GM23338 (cell line): Measurements from ENCODE around the gene KIF25. TPM values are rescaled to one million over a fixed set of nuclear protein-coding genes. Genes with fewer than 3 reads are reported as not detected.

ENCODE experiments used
- ATAC-seq: fragments of 200-7000 bp; cut with Tn5 transposase; 3 replicates; pipeline ENCODE4 v1.9.1; 2020
- DNase-seq: peaks from one replicate; pipeline ENCODE4 v3.0.0-alpha.2; 2015; ENCODE audit warnings: low spot score
- H2AFZ ChIP-seq: fragments of 200-600 bp; sonication (generic); 2 replicates; pipeline ENCODE4 v1.8.0; 2016; ENCODE audit warnings: antibody characterized with exemption, mild to moderate bottlenecking, moderate library complexity
- H3F3A ChIP-seq: fragments of 200-600 bp; sonication (generic); replicated peaks from 2 replicates; pipeline ENCODE4 v1.8.0; 2017; ENCODE audit warnings: antibody characterized with exemption, mixed run types, low read depth
- H3K27ac ChIP-seq: fragments of 200-600 bp; sonication (generic); 2 replicates; pipeline ENCODE4 v1.6.1; 2016; ENCODE audit warnings: low read depth
- H3K27me3 ChIP-seq: fragments of 200-600 bp; sonication (generic); 2 replicates; pipeline ENCODE4 v1.8.0; 2016; ENCODE audit warnings: mild to moderate bottlenecking, mixed run types, moderate library complexity; ENCODE audit not compliant: insufficient read depth
- H3K36me3 ChIP-seq: fragments of 200-600 bp; sonication (generic); 2 replicates; pipeline ENCODE4 v1.8.0; 2016; ENCODE audit warnings: mild to moderate bottlenecking; ENCODE audit not compliant: insufficient read depth
- H3K4me1 ChIP-seq: fragments of 200-600 bp; sonication (generic); 2 replicates; pipeline ENCODE4 v1.8.0; 2016; ENCODE audit warnings: mild to moderate bottlenecking, moderate library complexity; ENCODE audit not compliant: insufficient read depth
- H3K4me2 ChIP-seq: fragments of 200-600 bp; sonication (generic); 2 replicates; pipeline ENCODE4 v1.7.1; 2017; ENCODE audit warnings: mixed run types
- H3K4me3 ChIP-seq: fragments of 200-600 bp; sonication (generic); 2 replicates; pipeline ENCODE4 v1.6.1; 2016; ENCODE audit warnings: mixed run types
- H3K79me2 ChIP-seq: fragments of 200-600 bp; sonication (generic); replicated peaks from 2 replicates; pipeline ENCODE4 v1.8.0; 2017; ENCODE audit warnings: mild to moderate bottlenecking; ENCODE audit not compliant: insufficient read depth
- H3K9me2 ChIP-seq: fragments of 200-600 bp; sonication (generic); 2 replicates; pipeline ENCODE4 v1.8.0; 2017; ENCODE audit not compliant: insufficient read depth
- H4K20me1 ChIP-seq: fragments of 200-600 bp; sonication (generic); replicated peaks from 2 replicates; pipeline ENCODE4 v1.8.0; 2017; ENCODE audit warnings: mild to moderate bottlenecking; ENCODE audit not compliant: insufficient read depth
- H3K27ac Mint-ChIP-seq: 2 replicates; pipeline ENCODE4 v1.8.0; 2020; ENCODE audit warnings: inconsistent platforms, mild to moderate bottlenecking, moderate library complexity, mixed read lengths
- H3K27me3 Mint-ChIP-seq: 3 replicates; pipeline ENCODE4 v1.8.0; 2022; ENCODE audit warnings: low read depth, mild to moderate bottlenecking, moderate library complexity, mixed read lengths, inconsistent platforms; ENCODE audit not compliant: insufficient read depth, poor library complexity
- H3K36me3 Mint-ChIP-seq: 3 replicates; pipeline ENCODE4 v1.8.0; 2021; ENCODE audit warnings: low read depth, mild to moderate bottlenecking, inconsistent platforms, moderate library complexity, mixed read lengths
- H3K4me1 Mint-ChIP-seq: 3 replicates; pipeline ENCODE4 v1.8.0; 2020; ENCODE audit warnings: mild to moderate bottlenecking, inconsistent platforms, mixed read lengths
- H3K4me3 Mint-ChIP-seq: 3 replicates; pipeline ENCODE4 v1.8.0; 2021; ENCODE audit warnings: moderate library complexity, mild to moderate bottlenecking, inconsistent platforms, mixed read lengths
- H3K9me3 Mint-ChIP-seq: 3 replicates; pipeline ENCODE4 v1.8.0; 2020; ENCODE audit warnings: moderate library complexity, mild to moderate bottlenecking, inconsistent platforms, mixed read lengths
- CREB1 ChIP-seq: fragments of 250-450 bp; sonication (Bioruptor Pico); IDR thresholded peaks from 2 replicates; pipeline ENCODE4 v1.5.0; 2020; ENCODE audit warnings: low read depth, mild to moderate bottlenecking, moderate library complexity
- EZH2 ChIP-seq: fragments of 200-600 bp; sonication (generic); IDR thresholded peaks from one replicate; pipeline ENCODE4 v1.8.0; 2017; ENCODE audit warnings: antibody characterized with exemption, mild to moderate bottlenecking, low read depth; ENCODE audit not compliant: unreplicated experiment
- EZH2phosphoT487 ChIP-seq: fragments of 200-600 bp; sonication (generic); IDR thresholded peaks from one replicate; pipeline ENCODE4 v1.8.1; 2018; ENCODE audit warnings: antibody characterized with exemption; ENCODE audit not compliant: unreplicated experiment
- JUNB ChIP-seq: IDR thresholded peaks from one replicate; pipeline ENCODE4 v1.6.1; 2016; ENCODE audit warnings: antibody characterized with exemption; ENCODE audit not compliant: unreplicated experiment
- NANOG ChIP-seq: IDR thresholded peaks from 2 replicates; pipeline ENCODE4 v1.6.1; 2016; ENCODE audit warnings: antibody characterized with exemption, borderline replicate concordance
- POLR2AphosphoS5 ChIP-seq: IDR thresholded peaks from 2 replicates; pipeline ENCODE4 v1.6.1; 2016; ENCODE audit warnings: antibody characterized with exemption, low read depth
- STAT1 ChIP-seq: IDR thresholded peaks from one replicate; pipeline ENCODE4 v1.6.1; 2016; ENCODE audit warnings: antibody characterized with exemption; ENCODE audit not compliant: unreplicated experiment
- ZNF114 ChIP-seq: fragments of 250-450 bp; sonication (Bioruptor Pico); IDR thresholded peaks from 2 replicates; pipeline ENCODE4 v1.5.0; 2020; ENCODE audit warnings: mild to moderate bottlenecking, moderate library complexity
- ZNF331 ChIP-seq: fragments of 250-450 bp; sonication (Bioruptor Pico); IDR thresholded peaks from 2 replicates; pipeline ENCODE4 v1.5.0; 2020; ENCODE audit warnings: low read depth, mild to moderate bottlenecking, moderate library complexity
- polyA plus RNA-seq: library from polyadenylated mRNA; unstranded; fragments of >200 nt; fragmentation: Nextera tagmentation; extraction: Ambion mirVana; gene quantifications from 2 replicates; pipeline ENCODE4 v1.2.1, GENCODE V29; 2016
- total RNA-seq: library from RNA; depleted of rRNA; stranded (reverse); fragments of >200 nt; shearing (Covaris generic); gene quantifications from 2 replicates; pipeline ENCODE4 v1.2.3, GENCODE V29; 2014
- TF ChIP-seq, protein P1 (sequence below): fragments of 250-450 bp; sonication (Bioruptor Pico); IDR thresholded peaks from 2 replicates; pipeline ENCODE4 v1.5.0; 2020; ENCODE audit warnings: mild to moderate bottlenecking, moderate library complexity
- TF ChIP-seq, protein P2 (sequence below), 2 experiments: fragments of 200-600 bp in 1 of 2; sonication (generic) in 1 of 2; conservative IDR thresholded peaks; 2 replicates each; pipeline versions ENCODE4 v1.5.1 to v1.6.1; 2016 to 2017; ENCODE audit warnings: antibody characterized with exemption in 2 of 2, low read depth in 2 of 2, mild to moderate bottlenecking in 2 of 2, moderate library complexity in 1 of 2
- TF ChIP-seq, protein P3 (sequence below): IDR thresholded peaks from 2 replicates; pipeline ENCODE4 v1.6.1; 2016; ENCODE audit warnings: antibody characterized with exemption
- TF ChIP-seq, protein P4 (sequence below): IDR thresholded peaks from one replicate; pipeline ENCODE4 v1.6.1; 2018; ENCODE audit warnings: antibody characterized with exemption; ENCODE audit not compliant: unreplicated experiment

The KIF25 gene
- total and polyA plus RNA-seq, 2 experiments from 2014 or later = 0.69 to 0.76 TPM

DNA sequence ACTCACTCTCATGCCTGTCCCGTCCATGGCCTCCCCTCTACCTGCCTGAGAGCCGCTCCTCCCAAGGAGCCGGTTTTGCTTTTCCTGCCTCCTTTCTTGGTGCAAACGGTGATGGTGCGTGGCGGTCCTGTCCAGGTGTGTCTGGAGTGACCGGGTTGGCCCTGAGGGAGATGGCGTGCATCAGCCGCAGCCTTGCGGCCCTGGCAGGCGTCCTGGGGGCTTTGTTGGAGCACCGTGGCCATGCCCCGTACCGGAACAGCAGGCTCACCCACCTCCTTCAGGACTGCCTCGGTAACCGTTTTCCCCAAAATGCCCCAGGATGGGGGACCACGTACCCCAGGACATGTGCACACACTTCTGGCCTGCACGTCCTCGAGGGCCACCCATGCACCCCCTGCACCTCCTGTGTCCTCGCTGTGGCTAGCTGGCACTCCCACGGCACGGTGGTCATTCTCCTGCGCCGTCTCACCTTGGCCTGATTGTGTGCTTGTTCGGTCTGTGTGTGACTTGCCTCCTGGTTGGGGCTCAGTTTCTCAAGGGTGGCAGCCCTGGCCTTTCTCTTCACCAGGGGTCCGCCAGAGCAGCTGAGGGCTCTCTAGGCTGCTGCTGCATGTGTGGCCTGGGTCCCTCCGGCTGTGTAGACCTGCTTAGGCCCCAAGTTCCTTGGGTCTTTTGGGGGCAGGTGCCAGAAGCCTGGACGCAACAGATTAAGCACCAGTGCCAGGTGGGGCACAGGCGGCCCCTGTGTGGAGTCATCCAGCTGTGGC, 45.1 kb downstream of the KIF25 start:
- peaks cover 32% of the 10 kb centered on the region for H3K36me3 Mint-ChIP-seq
- H3K27ac Mint-ChIP-seq = no peak overlapping the region
- no peak overlapping the region for H3K4me2 ChIP-seq
- no peaks in the 10 kb centered on the region for H3F3A ChIP-seq
- no peaks in the 10 kb centered on the region for H3K27me3 ChIP-seq
- no peaks in the 10 kb centered on the region for H3K4me1 Mint-ChIP-seq
- no peak overlapping the region for H2AFZ ChIP-seq
- H3K4me3 ChIP-seq = no peak overlapping the region
- no peak for TF ChIP-seq NANOG
- TF ChIP-seq, protein P1, sequence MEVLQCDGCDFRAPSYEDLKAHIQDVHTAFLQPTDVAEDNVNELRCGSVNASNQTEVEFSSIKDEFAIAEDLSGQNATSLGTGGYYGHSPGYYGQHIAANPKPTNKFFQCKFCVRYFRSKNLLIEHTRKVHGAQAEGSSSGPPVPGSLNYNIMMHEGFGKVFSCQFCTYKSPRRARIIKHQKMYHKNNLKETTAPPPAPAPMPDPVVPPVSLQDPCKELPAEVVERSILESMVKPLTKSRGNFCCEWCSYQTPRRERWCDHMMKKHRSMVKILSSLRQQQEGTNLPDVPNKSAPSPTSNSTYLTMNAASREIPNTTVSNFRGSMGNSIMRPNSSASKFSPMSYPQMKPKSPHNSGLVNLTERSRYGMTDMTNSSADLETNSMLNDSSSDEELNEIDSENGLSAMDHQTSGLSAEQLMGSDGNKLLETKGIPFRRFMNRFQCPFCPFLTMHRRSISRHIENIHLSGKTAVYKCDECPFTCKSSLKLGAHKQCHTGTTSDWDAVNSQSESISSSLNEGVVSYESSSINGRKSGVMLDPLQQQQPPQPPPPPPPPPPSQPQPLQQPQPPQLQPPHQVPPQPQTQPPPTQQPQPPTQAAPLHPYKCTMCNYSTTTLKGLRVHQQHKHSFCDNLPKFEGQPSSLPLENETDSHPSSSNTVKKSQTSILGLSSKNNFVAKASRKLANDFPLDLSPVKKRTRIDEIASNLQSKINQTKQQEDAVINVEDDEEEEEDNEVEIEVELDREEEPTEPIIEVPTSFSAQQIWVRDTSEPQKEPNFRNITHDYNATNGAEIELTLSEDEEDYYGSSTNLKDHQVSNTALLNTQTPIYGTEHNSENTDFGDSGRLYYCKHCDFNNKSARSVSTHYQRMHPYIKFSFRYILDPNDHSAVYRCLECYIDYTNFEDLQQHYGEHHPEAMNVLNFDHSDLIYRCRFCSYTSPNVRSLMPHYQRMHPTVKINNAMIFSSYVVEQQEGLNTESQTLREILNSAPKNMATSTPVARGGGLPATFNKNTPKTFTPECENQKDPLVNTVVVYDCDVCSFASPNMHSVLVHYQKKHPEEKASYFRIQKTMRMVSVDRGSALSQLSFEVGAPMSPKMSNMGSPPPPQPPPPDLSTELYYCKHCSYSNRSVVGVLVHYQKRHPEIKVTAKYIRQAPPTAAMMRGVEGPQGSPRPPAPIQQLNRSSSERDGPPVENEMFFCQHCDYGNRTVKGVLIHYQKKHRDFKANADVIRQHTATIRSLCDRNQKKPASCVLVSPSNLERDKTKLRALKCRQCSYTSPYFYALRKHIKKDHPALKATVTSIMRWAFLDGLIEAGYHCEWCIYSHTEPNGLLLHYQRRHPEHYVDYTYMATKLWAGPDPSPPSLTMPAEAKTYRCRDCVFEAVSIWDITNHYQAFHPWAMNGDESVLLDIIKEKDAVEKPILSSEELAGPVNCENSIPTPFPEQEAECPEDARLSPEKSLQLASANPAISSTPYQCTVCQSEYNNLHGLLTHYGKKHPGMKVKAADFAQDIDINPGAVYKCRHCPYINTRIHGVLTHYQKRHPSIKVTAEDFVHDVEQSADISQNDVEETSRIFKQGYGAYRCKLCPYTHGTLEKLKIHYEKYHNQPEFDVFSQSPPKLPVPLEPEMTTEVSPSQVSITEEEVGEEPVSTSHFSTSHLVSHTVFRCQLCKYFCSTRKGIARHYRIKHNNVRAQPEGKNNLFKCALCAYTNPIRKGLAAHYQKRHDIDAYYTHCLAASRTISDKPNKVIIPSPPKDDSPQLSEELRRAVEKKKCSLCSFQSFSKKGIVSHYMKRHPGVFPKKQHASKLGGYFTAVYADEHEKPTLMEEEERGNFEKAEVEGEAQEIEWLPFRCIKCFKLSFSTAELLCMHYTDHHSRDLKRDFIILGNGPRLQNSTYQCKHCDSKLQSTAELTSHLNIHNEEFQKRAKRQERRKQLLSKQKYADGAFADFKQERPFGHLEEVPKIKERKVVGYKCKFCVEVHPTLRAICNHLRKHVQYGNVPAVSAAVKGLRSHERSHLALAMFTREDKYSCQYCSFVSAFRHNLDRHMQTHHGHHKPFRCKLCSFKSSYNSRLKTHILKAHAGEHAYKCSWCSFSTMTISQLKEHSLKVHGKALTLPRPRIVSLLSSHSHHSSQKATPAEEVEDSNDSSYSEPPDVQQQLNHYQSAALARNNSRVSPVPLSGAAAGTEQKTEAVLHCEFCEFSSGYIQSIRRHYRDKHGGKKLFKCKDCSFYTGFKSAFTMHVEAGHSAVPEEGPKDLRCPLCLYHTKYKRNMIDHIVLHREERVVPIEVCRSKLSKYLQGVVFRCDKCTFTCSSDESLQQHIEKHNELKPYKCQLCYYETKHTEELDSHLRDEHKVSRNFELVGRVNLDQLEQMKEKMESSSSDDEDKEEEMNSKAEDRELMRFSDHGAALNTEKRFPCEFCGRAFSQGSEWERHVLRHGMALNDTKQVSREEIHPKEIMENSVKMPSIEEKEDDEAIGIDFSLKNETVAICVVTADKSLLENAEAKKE = no peak
- no peak for TF ChIP-seq EZH2
- no peak for TF ChIP-seq STAT1
- TF ChIP-seq POLR2AphosphoS5 = no peak
- TF ChIP-seq, protein P2, sequence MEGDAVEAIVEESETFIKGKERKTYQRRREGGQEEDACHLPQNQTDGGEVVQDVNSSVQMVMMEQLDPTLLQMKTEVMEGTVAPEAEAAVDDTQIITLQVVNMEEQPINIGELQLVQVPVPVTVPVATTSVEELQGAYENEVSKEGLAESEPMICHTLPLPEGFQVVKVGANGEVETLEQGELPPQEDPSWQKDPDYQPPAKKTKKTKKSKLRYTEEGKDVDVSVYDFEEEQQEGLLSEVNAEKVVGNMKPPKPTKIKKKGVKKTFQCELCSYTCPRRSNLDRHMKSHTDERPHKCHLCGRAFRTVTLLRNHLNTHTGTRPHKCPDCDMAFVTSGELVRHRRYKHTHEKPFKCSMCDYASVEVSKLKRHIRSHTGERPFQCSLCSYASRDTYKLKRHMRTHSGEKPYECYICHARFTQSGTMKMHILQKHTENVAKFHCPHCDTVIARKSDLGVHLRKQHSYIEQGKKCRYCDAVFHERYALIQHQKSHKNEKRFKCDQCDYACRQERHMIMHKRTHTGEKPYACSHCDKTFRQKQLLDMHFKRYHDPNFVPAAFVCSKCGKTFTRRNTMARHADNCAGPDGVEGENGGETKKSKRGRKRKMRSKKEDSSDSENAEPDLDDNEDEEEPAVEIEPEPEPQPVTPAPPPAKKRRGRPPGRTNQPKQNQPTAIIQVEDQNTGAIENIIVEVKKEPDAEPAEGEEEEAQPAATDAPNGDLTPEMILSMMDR (conservative IDR thresholded peaks at IDR 0.05; ENCODE audit: low read depth in 2 of 2) = no peak
- TF ChIP-seq, protein P3, sequence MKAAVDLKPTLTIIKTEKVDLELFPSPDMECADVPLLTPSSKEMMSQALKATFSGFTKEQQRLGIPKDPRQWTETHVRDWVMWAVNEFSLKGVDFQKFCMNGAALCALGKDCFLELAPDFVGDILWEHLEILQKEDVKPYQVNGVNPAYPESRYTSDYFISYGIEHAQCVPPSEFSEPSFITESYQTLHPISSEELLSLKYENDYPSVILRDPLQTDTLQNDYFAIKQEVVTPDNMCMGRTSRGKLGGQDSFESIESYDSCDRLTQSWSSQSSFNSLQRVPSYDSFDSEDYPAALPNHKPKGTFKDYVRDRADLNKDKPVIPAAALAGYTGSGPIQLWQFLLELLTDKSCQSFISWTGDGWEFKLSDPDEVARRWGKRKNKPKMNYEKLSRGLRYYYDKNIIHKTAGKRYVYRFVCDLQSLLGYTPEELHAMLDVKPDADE = no peak
- no peak for TF ChIP-seq ZNF114
- TF ChIP-seq ZNF331 (CRISPR knock-in tag) = no peak
- TF ChIP-seq EZH2phosphoT487 = no peak
- TF ChIP-seq CREB1 (CRISPR knock-in tag) = no peak
- no peak for TF ChIP-seq JUNB
- TF ChIP-seq, protein P4, sequence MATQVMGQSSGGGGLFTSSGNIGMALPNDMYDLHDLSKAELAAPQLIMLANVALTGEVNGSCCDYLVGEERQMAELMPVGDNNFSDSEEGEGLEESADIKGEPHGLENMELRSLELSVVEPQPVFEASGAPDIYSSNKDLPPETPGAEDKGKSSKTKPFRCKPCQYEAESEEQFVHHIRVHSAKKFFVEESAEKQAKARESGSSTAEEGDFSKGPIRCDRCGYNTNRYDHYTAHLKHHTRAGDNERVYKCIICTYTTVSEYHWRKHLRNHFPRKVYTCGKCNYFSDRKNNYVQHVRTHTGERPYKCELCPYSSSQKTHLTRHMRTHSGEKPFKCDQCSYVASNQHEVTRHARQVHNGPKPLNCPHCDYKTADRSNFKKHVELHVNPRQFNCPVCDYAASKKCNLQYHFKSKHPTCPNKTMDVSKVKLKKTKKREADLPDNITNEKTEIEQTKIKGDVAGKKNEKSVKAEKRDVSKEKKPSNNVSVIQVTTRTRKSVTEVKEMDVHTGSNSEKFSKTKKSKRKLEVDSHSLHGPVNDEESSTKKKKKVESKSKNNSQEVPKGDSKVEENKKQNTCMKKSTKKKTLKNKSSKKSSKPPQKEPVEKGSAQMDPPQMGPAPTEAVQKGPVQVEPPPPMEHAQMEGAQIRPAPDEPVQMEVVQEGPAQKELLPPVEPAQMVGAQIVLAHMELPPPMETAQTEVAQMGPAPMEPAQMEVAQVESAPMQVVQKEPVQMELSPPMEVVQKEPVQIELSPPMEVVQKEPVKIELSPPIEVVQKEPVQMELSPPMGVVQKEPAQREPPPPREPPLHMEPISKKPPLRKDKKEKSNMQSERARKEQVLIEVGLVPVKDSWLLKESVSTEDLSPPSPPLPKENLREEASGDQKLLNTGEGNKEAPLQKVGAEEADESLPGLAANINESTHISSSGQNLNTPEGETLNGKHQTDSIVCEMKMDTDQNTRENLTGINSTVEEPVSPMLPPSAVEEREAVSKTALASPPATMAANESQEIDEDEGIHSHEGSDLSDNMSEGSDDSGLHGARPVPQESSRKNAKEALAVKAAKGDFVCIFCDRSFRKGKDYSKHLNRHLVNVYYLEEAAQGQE = no peak
- peaks cover 4% of the 10 kb centered on the region; the same call in 1 of the 2 replicates for H3K9me2 ChIP-seq
- no peaks in the 10 kb centered on the region for H4K20me1 ChIP-seq
- H3K4me3 Mint-ChIP-seq = no peak overlapping the region
- H3K79me2 ChIP-seq = no peaks in the 10 kb centered on the region
- ATAC-seq (no peak), DNase-seq (no peak)
- no peak overlapping the region for H3K27ac ChIP-seq
- H3K4me1 ChIP-seq = no peaks in the 10 kb centered on the region
- peaks cover 2% of the 10 kb centered on the region for H3K27me3 Mint-ChIP-seq
- peaks cover 13% of the 10 kb centered on the region; the same call in 1 of the 2 replicates for H3K36me3 ChIP-seq
- H3K9me3 Mint-ChIP-seq = peaks cover 47% of the 10 kb centered on the region
